WTC11 (cell line): ENCODE results near the gene PASD1. TPM values are rescaled to one million over a fixed set of nuclear protein-coding genes. Genes with fewer than 3 reads are reported as not detected.

Experiments used
- ATAC-seq: fragments of 200-7000 bp; cut with Tn5 transposase; 2 replicates; pipeline ENCODE4 v1.10.0; 2021; ENCODE audit warnings: mild to moderate bottlenecking, moderate library complexity
- CTCF ChIA-PET: fragments of 300-600 bp; sonication (Branson Sonifier 250); formaldehyde crosslinking; loops from one replicate; lab custom pipeline; 2021; ENCODE audit warnings: antibody characterized with exemption; lab: Charles Lee
- POLR2A ChIA-PET: fragments of 350-600 bp; sonication (Branson Sonifier 250); formaldehyde crosslinking; loops from one replicate; lab custom pipeline; 2021; ENCODE audit warnings: antibody characterized with exemption; lab: Charles Lee
- DNase-seq: peaks from one replicate; pipeline ENCODE4 v3.0.0; 2021; ENCODE audit warnings: low spot score
- H3K27ac Mint-ChIP-seq: 2 replicates; pipeline ENCODE4 v1.8.0; 2021; ENCODE audit warnings: mixed read lengths
- H3K27me3 Mint-ChIP-seq: 2 replicates; pipeline ENCODE4 v1.8.0; 2021; ENCODE audit warnings: low read depth, mild to moderate bottlenecking, moderate library complexity, mixed read lengths
- H3K36me3 Mint-ChIP-seq: 2 replicates; pipeline ENCODE4 v1.8.0; 2021; ENCODE audit warnings: mixed read lengths
- H3K4me1 Mint-ChIP-seq: 2 replicates; pipeline ENCODE4 v1.8.0; 2022; ENCODE audit warnings: mixed read lengths
- H3K4me3 Mint-ChIP-seq: 2 replicates; pipeline ENCODE4 v1.8.0; 2021; ENCODE audit warnings: mild to moderate bottlenecking, moderate library complexity, mixed read lengths
- H3K9me3 Mint-ChIP-seq: 2 replicates; pipeline ENCODE4 v1.8.0; 2021; ENCODE audit warnings: mixed read lengths
- ATF2 ChIP-seq: sonication (generic); formaldehyde crosslinking; IDR thresholded peaks from 2 replicates; pipeline ENCODE4 v1.8.1; 2022; ENCODE audit warnings: low read depth, missing genetic modification reagents, borderline replicate concordance
- ELF4 ChIP-seq: sonication (generic); formaldehyde crosslinking; IDR thresholded peaks from 2 replicates; pipeline ENCODE4 v1.8.1; 2022; ENCODE audit warnings: low read depth, mild to moderate bottlenecking, moderate library complexity, missing genetic modification reagents
- FOXJ3 ChIP-seq: sonication (generic); formaldehyde crosslinking; IDR thresholded peaks from 2 replicates; pipeline ENCODE4 v1.9.0; 2021; ENCODE audit warnings: missing genetic modification reagents, mild to moderate bottlenecking, borderline replicate concordance
- GABPB1 ChIP-seq: sonication (generic); formaldehyde crosslinking; IDR thresholded peaks from 2 replicates; pipeline ENCODE4 v1.8.1; 2023; ENCODE audit warnings: mild to moderate bottlenecking, missing genetic modification reagents
- GTF2I ChIP-seq: fragments of 250-450 bp; sonication (Bioruptor Pico); conservative IDR thresholded peaks from 2 replicates; pipeline ENCODE4 v1.4.0; 2021; ENCODE audit warnings: mild to moderate bottlenecking
- MYBL2 ChIP-seq: sonication (generic); formaldehyde crosslinking; IDR thresholded peaks from 2 replicates; pipeline ENCODE4 v1.8.1; 2023; ENCODE audit warnings: mild to moderate bottlenecking, moderate library complexity, missing genetic modification reagents
- OVOL2 ChIP-seq: fragments of 250-450 bp; sonication (Bioruptor Pico); IDR thresholded peaks from 2 replicates; pipeline ENCODE4 v1.9.0; 2021; ENCODE audit warnings: mild to moderate bottlenecking, borderline replicate concordance
- TCF7 ChIP-seq: sonication (generic); formaldehyde crosslinking; IDR thresholded peaks from 2 replicates; pipeline ENCODE4 v1.8.0; 2022; ENCODE audit warnings: mild to moderate bottlenecking, low read depth, missing genetic modification reagents, moderate library complexity
- ZBTB21 ChIP-seq: sonication (generic); formaldehyde crosslinking; IDR thresholded peaks from 2 replicates; pipeline ENCODE4 v1.8.1; 2023; ENCODE audit warnings: mild to moderate bottlenecking, missing genetic modification reagents, borderline replicate concordance
- ZNF121 ChIP-seq: sonication (generic); formaldehyde crosslinking; IDR thresholded peaks from 2 replicates; pipeline ENCODE4 v1.8.0; 2023; ENCODE audit warnings: missing genetic modification reagents
- ZNF263 ChIP-seq: sonication (generic); formaldehyde crosslinking; IDR thresholded peaks from 2 replicates; pipeline ENCODE4 v1.8.1; 2022; ENCODE audit warnings: low read depth, mild to moderate bottlenecking, moderate library complexity, missing genetic modification reagents
- ZNF317 ChIP-seq: sonication (generic); formaldehyde crosslinking; IDR thresholded peaks from 2 replicates; pipeline ENCODE4 v1.8.1; 2023; ENCODE audit warnings: low read depth, mild to moderate bottlenecking, moderate library complexity, missing genetic modification reagents, borderline replicate concordance
- ZNF423 ChIP-seq: fragments of 250-450 bp; sonication (Bioruptor Pico); IDR thresholded peaks from 2 replicates; pipeline ENCODE4 v2.1.2; 2022; ENCODE audit warnings: mild to moderate bottlenecking, moderate library complexity
- ZNF425 ChIP-seq: fragments of 250-450 bp; sonication (Bioruptor Pico); conservative IDR thresholded peaks from 2 replicates; pipeline ENCODE4 v1.9.0; 2021; ENCODE audit warnings: mild to moderate bottlenecking
- ZNF512 ChIP-seq: sonication (generic); formaldehyde crosslinking; IDR thresholded peaks from 2 replicates; pipeline ENCODE4 v1.8.1; 2022; ENCODE audit warnings: missing genetic modification reagents, borderline replicate concordance
- total RNA-seq: library from RNA; stranded (reverse); gene quantifications from 3 replicates; pipeline ENCODE4 v1.2.3, GENCODE V29; 2021
- TF ChIP-seq, protein P1 (sequence below): sonication (generic); formaldehyde crosslinking; conservative IDR thresholded peaks from 2 replicates; pipeline ENCODE4 v1.8.1; 2022; ENCODE audit warnings: mild to moderate bottlenecking, missing genetic modification reagents
- TF ChIP-seq, protein P2 (sequence below): fragments of 250-450 bp; sonication (Bioruptor Pico); IDR thresholded peaks from 2 replicates; pipeline ENCODE4 v1.8.0; 2021; ENCODE audit warnings: mild to moderate bottlenecking
- TF ChIP-seq, protein P3 (sequence below): sonication (generic); formaldehyde crosslinking; IDR thresholded peaks from 2 replicates; pipeline ENCODE4 v1.8.1; 2023; ENCODE audit warnings: mild to moderate bottlenecking, missing genetic modification reagents, moderate library complexity
- TF ChIP-seq, protein P4 (sequence below): fragments of 250-450 bp; sonication (Bioruptor Pico); IDR thresholded peaks from 2 replicates; pipeline ENCODE4 v1.9.0; 2021; ENCODE audit warnings: mild to moderate bottlenecking

PASD1 gene
- total RNA-seq, 1 experiment from 2014 or later: not detected

DNA sequence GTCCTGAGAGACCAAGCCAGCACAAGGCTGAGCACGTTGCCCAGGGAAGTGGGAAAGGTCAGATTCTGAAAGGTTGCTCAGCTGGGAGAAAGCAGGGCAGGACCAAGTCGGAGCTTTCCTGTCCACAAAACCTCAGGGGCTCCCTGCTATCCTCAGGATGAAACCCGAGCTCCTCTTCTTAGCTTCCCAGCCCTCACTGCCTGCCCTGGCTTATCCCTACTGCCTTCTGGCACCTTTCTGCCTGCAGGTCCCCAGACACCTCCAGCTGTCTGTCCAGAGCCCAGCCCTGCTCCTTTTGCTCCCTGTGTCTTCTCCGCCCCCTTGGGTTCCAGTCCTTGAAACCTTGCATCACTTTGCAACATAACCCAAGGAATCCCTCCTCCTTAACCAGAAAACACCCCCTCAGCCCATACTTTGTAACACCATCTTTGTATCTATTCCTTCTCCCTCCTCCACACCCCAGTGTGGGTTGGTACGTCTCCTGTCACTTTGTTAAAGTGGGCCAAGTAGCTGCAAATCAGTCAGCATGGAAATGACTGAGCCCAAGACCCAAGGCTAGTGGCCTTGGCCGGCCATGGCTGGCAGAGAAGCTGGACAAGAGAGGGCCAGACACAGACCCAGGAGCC, 111.8 kb downstream of the PASD1 start (continued):
- TF ChIP-seq, protein P1, sequence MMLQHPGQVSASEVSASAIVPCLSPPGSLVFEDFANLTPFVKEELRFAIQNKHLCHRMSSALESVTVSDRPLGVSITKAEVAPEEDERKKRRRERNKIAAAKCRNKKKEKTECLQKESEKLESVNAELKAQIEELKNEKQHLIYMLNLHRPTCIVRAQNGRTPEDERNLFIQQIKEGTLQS (CRISPR knock-in tag): no peak
- TF ChIP-seq ZNF317: no peak
- no peak for TF ChIP-seq ELF4 (CRISPR knock-in tag)
- no peak for TF ChIP-seq ZNF512 (CRISPR knock-in tag)

DNA sequence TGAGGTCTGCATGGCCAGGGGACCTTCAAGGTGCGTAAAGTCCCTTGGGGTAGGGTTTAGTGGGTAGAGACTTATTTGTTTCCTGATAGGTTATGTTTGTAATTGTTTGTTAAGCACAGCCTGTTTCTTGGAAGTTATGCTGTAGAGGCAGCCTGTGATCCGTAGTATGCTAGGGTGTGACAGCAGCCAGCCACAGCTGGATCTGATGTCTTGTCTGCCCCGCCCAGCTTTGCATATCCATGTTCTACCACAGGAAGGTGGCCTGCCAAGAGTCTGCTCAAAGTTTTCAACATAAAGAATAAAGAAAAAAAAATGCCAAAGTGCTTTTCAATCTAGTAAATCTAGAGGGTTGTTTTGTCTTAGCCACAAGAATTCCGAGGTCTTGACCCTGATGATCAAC, 112.7 kb downstream of the PASD1 start:
- Mint-ChIP-seq H3K27ac (no peak overlapping the region), H3K9me3 (no peaks in the 10 kb centered on the region), H3K27me3 (peaks cover 4% of the 10 kb centered on the region; the same call in 1 of the 2 replicates), H3K4me3 (no peak overlapping the region), H3K4me1 (peaks cover 4% of the 10 kb centered on the region; the same call in 1 of the 2 replicates), H3K36me3 (no peaks in the 10 kb centered on the region)
- TF ChIP-seq ZNF425 (CRISPR knock-in tag) (no peak), GABPB1 (CRISPR knock-in tag) (no peak), GTF2I (CRISPR knock-in tag) (no peak), FOXJ3 (CRISPR knock-in tag) (no peak), OVOL2 (CRISPR knock-in tag) (no peak), MYBL2 (CRISPR knock-in tag) (no peak), ZNF263 (no peak), ZNF423 (no peak), ATF2 (CRISPR knock-in tag) (no peak)
- TF ChIP-seq, protein P2, sequence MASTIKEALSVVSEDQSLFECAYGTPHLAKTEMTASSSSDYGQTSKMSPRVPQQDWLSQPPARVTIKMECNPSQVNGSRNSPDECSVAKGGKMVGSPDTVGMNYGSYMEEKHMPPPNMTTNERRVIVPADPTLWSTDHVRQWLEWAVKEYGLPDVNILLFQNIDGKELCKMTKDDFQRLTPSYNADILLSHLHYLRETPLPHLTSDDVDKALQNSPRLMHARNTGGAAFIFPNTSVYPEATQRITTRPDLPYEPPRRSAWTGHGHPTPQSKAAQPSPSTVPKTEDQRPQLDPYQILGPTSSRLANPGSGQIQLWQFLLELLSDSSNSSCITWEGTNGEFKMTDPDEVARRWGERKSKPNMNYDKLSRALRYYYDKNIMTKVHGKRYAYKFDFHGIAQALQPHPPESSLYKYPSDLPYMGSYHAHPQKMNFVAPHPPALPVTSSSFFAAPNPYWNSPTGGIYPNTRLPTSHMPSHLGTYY: no peak
- TF ChIP-seq, protein P3, sequence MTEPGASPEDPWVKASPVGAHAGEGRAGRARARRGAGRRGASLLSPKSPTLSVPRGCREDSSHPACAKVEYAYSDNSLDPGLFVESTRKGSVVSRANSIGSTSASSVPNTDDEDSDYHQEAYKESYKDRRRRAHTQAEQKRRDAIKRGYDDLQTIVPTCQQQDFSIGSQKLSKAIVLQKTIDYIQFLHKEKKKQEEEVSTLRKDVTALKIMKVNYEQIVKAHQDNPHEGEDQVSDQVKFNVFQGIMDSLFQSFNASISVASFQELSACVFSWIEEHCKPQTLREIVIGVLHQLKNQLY: no peak
- ATAC-seq: no peak
- POLR2A ChIA-PET: no interaction called here
- CTCF ChIA-PET: no interaction called here
- DNase-seq: no peak

GRCh38 chrX:151679798-151680402, 116.4 kb downstream of the PASD1 start:
- no peak for DNase-seq
- POLR2A ChIA-PET: no interaction called here
- no peak overlapping the region for H3K27ac Mint-ChIP-seq
- CTCF ChIA-PET: interaction anchor here (1.7 kb wide), 1 partner anchor 174 kb away, joined by 8 read pairs; no protein-coding TSS in a partner anchor
- H3K27me3 Mint-ChIP-seq: no peaks in the 10 kb centered on the region; the same call in 1 of the 2 replicates
- ATAC-seq: no peak
- H3K9me3 Mint-ChIP-seq: no peaks in the 10 kb centered on the region
- H3K4me1 Mint-ChIP-seq: peaks cover 4% of the 10 kb centered on the region; the same call in 1 of the 2 replicates
- no peak overlapping the region for H3K4me3 Mint-ChIP-seq
- no peaks in the 10 kb centered on the region for H3K36me3 Mint-ChIP-seq
- TF ChIP-seq, protein P4, sequence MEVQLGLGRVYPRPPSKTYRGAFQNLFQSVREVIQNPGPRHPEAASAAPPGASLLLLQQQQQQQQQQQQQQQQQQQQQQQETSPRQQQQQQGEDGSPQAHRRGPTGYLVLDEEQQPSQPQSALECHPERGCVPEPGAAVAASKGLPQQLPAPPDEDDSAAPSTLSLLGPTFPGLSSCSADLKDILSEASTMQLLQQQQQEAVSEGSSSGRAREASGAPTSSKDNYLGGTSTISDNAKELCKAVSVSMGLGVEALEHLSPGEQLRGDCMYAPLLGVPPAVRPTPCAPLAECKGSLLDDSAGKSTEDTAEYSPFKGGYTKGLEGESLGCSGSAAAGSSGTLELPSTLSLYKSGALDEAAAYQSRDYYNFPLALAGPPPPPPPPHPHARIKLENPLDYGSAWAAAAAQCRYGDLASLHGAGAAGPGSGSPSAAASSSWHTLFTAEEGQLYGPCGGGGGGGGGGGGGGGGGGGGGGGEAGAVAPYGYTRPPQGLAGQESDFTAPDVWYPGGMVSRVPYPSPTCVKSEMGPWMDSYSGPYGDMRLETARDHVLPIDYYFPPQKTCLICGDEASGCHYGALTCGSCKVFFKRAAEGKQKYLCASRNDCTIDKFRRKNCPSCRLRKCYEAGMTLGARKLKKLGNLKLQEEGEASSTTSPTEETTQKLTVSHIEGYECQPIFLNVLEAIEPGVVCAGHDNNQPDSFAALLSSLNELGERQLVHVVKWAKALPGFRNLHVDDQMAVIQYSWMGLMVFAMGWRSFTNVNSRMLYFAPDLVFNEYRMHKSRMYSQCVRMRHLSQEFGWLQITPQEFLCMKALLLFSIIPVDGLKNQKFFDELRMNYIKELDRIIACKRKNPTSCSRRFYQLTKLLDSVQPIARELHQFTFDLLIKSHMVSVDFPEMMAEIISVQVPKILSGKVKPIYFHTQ (CRISPR knock-in tag): no peak
- TF ChIP-seq, protein P1 (CRISPR knock-in tag): no peak
- TF ChIP-seq OVOL2 (CRISPR knock-in tag): no peak
- no peak for TF ChIP-seq ATF2 (CRISPR knock-in tag)
- TF ChIP-seq TCF7 (CRISPR knock-in tag): no peak
- TF ChIP-seq ZNF121 (CRISPR knock-in tag): no peak
- TF ChIP-seq ZBTB21 (CRISPR knock-in tag): no peak
